Fibroblast of skin of scalp (primary cell): ENCODE measurements around the gene LASP1NB.
A peak's percentile ranks its signal among the peaks of the same experiment; 100 is the strongest.

Experiments used
- DNase-seq: peaks from one replicate; pipeline ENCODE4 v3.0.0-alpha.2; 2013

LASP1NB gene

GRCh38 chr17:38925263-38925995, at the start of gene LASP1NB:
TSS of gene LASP1NB (plus strand) at chr17:38925614.
- peak; percentile 64 for DNase-seq

GRCh38 chr17:38877130-38877851, 48.1 kb upstream of the LASP1NB start:
- DNase-seq: no peak

- DNase-seq: peak; percentile 96
These were observed 45.3 kb upstream of the LASP1NB start for GRCh38 chr17:38879878-38880665.

GRCh38 chr17:38881600-38882191, 43.7 kb upstream of the LASP1NB start:
- peak; percentile 82 for DNase-seq

- DNase-seq: no peak
These were observed 42.5 kb upstream of the LASP1NB start for GRCh38 chr17:38882870-38883269.

GRCh38 chr17:38883592-38884526, 41.6 kb upstream of the LASP1NB start:
- DNase-seq: peak; percentile 41

GRCh38 chr17:38885044-38885727, 40.2 kb upstream of the LASP1NB start:
- DNase-seq: no peak

- DNase-seq: no peak
These were observed 39.4 kb upstream of the LASP1NB start for GRCh38 chr17:38885728-38886642.

GRCh38 chr17:38886643-38887010, 38.8 kb upstream of the LASP1NB start:
- no peak for DNase-seq

GRCh38 chr17:38888842-38889241, 36.6 kb upstream of the LASP1NB start:
- no peak for DNase-seq

GRCh38 chr17:38889745-38890409, 35.5 kb upstream of the LASP1NB start:
- DNase-seq: no peak

GRCh38 chr17:38890410-38890746, 35.0 kb upstream of the LASP1NB start:
- no peak for DNase-seq

- no peak for DNase-seq
These were observed 34.0 kb upstream of the LASP1NB start for GRCh38 chr17:38891441-38891840.

GRCh38 chr17:38892083-38892482, 33.3 kb upstream of the LASP1NB start:
- DNase-seq: no peak

- DNase-seq: no peak
These were observed 32.8 kb upstream of the LASP1NB start for GRCh38 chr17:38892620-38893019.

GRCh38 chr17:38893113-38893512, 32.3 kb upstream of the LASP1NB start:
- no peak for DNase-seq

GRCh38 chr17:38893607-38894006, 31.8 kb upstream of the LASP1NB start:
- no peak for DNase-seq

GRCh38 chr17:38894276-38894675, 31.1 kb upstream of the LASP1NB start:
- DNase-seq: no peak

- DNase-seq: no peak
These were observed 29.0 kb upstream of the LASP1NB start for GRCh38 chr17:38896346-38896954.
